Measurements from ENCODE around the gene CCNI2.

The CCNI2 gene

GRCh38 chr5:132750471-132751230 is 3.4 kb downstream of the CCNI2 start:
- no peak for DNase-seq

- no peak for DNase-seq
Measured at GRCh38 chr5:132751444-132751843, 4.2 kb downstream of the CCNI2 start.

DNA sequence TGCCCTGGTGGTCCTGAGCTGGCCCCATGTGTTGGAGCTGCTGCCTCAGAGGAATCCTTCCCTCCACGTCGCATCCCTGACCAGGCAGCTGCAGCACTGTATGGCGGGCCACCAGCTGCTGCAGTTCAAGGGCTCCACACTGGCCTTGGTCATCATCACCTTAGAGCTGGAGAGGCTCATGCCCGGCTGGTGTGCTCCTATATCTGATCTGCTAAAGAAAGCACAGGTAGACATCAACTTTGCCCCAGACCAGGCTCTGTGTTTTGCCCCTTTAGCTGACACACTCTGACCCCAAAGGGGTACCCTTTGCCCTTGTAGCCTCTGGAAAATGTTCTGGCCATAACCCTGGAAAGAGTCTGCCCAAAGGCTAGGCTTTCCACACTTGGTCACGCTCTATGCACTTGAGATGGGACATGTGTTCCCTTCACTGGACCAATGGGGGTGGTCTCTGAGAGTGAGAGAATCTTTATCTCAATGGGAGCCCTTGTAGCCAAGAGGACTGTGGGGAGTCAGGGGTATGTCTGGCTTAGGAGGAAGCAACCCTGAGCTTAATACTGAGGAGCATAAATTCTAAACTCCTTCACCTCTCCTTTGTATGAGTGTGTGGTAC is 4.8 kb downstream of the CCNI2 start:
- no peak for DNase-seq

DNA sequence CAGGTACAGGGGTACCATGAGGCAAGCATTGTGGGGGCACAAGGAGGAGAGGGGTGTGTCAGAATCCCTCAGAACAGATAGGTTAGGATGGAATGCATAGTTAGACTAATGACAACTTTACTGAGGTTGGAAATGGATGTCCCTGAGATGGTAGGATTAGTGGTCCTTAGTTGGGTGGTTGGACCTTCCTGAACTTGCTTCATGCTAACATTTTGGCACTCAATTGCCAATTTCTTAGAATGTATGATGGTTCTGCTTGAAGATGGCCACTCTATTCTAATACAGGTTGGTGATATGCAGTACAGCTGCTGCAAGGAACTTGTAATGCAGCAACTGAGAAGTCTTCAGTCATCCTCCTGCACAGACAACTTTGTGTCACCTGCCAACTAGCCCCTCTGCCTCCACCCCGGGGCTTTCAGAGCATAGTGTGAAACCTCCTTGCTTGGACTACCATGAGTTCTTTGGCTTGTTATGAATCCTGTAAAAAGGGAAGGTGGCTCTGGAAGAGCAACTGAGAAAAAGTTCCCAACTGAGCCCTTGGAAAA is 5.4 kb downstream of the CCNI2 start:
- no peak for DNase-seq

DNA sequence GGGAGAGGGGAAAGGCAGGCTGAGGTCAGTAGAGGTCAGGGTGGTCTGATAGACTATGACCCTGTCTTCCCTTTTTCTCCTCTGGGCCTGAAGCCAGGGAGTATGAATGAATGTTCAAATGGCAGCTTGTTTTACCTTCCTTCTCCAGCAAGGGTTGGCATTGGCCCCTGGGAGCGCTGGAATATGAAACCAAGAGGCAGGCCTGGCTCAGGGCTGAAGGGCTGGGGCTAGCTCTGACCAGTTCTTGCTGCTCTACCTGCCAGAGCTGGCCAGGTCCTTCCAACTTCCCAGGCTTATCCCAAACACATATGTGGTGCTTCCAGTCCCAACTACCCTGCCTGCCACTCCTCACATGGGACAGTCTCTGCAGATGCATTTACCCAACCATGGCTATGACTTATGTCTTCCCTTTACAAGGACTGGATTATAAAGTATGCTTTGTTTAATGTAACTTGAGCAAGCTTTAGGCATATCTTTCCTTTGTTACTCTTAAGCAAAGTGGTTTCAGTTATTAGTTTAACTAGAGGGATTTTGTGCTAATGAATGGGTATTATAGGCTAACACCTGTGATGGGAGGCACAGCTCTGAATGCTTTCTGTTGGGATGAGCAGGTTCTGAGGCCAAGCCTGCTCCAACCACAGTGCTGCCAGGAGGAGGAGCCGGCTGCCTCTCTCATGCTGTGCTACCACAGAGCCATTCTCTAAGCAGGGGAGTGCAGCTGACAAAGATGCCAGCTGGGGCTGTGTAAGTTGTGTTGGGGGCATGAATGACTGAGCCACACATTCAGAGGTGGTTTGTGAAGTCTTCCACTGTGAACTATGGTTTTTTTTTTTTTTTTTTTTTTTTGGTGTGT is 6.1 kb downstream of the CCNI2 start:
- DNase-seq = no peak

DNA sequence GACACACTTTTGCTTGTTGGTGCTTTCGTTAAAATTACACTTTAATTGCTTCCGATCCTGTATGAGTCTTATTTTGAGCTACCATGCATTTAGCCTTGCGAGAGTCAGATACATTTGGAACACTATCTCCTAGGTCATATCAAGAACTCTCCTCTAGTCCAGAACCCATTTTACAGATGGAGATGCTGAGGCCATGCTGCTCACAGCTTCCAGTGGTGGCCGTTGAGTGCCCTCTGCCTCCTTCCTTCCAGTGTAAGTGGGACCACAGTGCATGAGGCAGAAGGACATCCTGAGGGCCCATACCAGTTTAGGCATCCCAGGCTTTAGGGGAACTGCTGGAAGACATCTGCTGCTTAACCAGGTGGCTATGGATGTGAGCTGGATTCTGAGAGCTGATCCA is 6.9 kb downstream of the CCNI2 start:
- no peak for DNase-seq

GRCh38 chr5:132754947-132755346 is 7.7 kb downstream of the CCNI2 start:
- DNase-seq = no peak

DNA sequence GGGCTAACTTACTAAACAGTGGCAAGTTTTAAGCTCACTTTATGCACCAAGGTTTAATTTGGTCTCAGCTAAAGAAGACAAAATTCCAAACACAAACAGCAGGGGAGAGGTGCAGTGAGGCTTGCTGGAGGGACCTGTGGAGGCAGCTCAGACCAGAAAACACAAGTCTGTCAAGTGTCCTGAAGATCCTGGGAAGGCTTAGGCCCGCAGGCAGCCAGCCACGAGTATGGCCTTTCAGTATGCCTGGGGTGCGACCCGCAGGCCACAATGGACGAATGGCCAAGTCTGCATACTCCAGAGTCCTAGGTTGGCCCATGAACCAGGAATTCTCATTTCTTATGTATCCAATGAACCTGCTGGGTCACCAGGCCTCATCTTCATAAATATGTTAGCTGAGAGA is 9.3 kb downstream of the CCNI2 start:
- no peak for DNase-seq

DNA sequence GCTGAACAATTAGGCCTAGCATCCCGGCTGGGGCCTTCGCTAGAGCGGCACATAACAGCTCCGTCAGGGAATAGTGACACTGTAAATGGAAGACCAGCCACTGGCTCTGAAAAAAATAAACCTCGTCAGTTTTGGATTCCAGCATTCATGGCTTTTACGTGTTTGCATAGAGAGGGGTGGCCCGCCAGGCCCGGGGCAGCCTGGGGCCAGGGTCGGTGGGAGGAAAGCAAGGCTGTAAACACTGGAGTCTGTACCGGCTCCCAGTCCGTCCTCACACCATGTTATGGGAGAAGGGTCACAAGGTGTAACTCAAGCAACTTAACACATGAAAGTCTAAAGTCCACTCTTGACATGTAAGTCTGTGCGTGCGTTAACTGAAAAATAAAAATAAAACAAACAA is 11.2 kb downstream of the CCNI2 start:
- DNase-seq = no peak

- DNase-seq = no peak
Measured at GRCh38 chr5:132759114-132760048, 12.2 kb downstream of the CCNI2 start.

DNA sequence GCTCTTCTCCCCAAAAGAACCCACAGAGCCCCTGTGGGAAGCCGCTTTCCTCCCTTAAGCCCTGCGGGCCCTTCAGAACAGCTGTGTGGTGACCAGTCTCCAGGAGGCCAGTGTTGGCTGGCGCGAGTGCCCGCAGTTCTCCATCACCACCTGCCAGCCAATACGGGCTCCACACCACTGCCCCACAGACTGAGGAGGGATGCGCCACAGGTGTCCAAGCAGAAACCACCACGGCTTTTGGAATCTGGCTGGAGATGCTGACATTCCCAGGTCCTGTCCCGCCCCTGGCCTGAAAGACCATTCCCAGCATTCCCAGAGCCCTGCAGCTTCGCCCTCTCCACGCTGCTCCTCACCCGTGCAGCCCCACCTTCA is 12.8 kb downstream of the CCNI2 start:
- DNase-seq = no peak

DNA sequence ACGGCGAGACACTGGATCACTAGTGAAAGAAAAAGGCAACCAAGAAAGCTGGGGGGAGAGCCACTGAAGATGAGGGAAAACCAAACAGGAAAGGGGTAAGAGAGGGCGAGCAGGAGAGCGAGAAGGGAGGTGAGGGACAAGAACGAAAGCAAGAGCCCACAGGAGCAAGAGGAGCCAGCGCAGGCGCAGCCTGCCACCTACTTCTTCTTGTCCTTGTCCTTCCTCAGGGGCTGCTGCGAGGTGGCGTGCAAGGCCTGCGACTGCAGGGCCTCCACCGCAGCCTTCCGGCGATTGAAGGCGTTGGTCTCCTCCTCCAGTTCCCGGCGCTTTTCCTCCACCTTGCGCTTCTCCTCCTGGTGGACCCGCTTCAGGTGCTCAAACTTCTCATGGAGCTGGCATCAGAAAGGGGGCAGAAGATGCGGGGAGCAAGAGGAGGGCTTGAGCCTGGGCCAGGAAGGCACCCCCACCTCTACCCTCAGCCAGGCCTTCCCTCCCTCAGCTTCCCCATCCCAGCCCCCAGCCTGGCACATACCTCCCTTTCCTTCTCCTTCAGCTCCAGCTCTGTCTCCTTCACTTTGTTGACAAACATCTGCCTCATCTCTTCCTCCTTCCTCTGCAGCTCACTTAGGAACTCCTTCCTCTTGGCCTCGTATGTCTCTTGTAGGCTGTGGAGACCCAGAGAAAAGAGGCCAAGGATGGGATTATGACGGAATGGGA is 13.5 kb downstream of the CCNI2 start:
- DNase-seq = no peak

GRCh38 chr5:132761321-132762240 is 14.4 kb downstream of the CCNI2 start:
- no peak for DNase-seq

GRCh38 chr5:132762246-132763000 is 15.2 kb downstream of the CCNI2 start:
- no peak for DNase-seq

DNA sequence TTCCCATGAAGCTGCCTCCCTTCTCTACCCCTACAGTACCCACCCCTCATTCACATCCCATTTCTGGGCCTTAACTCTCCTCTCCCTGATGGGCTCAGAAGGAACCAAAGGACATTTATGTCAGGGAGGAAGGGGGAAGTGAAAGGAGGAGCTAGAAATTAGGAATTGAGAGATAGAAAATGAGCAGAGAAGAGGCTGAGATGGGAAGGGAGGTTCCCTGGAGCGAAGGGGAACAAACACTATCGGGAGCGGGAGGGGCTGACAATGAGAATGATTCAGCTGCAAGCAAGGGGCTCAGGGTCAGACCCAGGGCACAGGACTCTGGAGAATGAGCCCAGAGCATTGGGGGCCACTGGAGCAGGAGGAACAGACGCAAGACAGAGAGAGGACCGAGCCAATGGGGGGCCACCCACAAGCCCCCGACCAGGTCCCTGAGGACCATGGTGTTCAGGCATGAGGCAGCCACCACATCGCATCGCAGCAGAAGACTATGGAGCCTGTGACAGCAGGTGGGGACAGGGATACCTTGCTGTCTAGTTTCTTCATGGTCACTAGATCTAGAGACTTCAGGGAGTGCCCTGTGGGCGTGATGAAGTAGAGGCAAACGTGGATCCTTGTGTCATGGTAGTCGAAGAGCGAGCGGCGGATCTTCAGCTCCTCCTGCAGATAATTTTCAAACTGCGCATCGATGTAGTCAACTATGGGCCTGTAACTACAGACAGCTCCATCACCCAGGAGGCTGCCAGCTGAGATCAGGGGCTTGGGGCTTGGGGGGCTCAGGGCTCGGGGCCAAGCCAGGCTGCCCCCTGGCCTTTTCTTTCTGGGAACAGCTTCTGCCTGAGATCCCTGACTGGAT is 16.2 kb downstream of the CCNI2 start:
- no peak for DNase-seq

DNA sequence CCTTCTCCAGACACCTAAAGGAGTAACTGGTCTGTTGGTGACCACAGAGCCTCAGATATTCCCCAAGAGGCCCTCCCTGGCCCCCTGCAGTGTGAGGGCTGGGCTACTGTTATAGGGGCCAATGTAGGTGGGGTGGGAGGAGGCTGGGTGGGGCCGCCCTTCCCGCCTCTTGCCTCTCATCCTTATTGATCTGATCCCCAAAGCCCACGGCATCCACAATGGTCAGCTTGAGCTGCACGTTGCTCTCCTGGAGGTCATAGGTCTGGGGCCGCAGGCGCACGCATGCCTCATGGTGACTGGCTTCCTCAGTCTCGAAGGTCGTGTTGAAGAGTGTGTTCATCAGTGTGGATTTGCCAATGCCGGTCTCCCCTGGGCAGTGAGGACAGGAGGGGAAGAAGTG is 16.8 kb downstream of the CCNI2 start:
- DNase-seq = no peak

GRCh38 chr5:132764671-132765238 is 17.5 kb downstream of the CCNI2 start:
- no peak for DNase-seq

- no peak for DNase-seq
Measured at GRCh38 chr5:132765311-132766019, 18.2 kb downstream of the CCNI2 start.
